Anterior cingulate cortex (tissue), 58 donors: ENCODE data around the gene PMFBP1.

Experiments used
- DNase-seq, 58 donors: peaks; one replicate each; lab custom pipeline; 2025; lab: John Stamatoyannopoulos, UW

PMFBP1 gene, protein sequence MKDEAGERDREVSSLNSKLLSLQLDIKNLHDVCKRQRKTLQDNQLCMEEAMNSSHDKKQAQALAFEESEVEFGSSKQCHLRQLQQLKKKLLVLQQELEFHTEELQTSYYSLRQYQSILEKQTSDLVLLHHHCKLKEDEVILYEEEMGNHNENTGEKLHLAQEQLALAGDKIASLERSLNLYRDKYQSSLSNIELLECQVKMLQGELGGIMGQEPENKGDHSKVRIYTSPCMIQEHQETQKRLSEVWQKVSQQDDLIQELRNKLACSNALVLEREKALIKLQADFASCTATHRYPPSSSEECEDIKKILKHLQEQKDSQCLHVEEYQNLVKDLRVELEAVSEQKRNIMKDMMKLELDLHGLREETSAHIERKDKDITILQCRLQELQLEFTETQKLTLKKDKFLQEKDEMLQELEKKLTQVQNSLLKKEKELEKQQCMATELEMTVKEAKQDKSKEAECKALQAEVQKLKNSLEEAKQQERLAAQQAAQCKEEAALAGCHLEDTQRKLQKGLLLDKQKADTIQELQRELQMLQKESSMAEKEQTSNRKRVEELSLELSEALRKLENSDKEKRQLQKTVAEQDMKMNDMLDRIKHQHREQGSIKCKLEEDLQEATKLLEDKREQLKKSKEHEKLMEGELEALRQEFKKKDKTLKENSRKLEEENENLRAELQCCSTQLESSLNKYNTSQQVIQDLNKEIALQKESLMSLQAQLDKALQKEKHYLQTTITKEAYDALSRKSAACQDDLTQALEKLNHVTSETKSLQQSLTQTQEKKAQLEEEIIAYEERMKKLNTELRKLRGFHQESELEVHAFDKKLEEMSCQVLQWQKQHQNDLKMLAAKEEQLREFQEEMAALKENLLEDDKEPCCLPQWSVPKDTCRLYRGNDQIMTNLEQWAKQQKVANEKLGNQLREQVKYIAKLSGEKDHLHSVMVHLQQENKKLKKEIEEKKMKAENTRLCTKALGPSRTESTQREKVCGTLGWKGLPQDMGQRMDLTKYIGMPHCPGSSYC

DNA sequence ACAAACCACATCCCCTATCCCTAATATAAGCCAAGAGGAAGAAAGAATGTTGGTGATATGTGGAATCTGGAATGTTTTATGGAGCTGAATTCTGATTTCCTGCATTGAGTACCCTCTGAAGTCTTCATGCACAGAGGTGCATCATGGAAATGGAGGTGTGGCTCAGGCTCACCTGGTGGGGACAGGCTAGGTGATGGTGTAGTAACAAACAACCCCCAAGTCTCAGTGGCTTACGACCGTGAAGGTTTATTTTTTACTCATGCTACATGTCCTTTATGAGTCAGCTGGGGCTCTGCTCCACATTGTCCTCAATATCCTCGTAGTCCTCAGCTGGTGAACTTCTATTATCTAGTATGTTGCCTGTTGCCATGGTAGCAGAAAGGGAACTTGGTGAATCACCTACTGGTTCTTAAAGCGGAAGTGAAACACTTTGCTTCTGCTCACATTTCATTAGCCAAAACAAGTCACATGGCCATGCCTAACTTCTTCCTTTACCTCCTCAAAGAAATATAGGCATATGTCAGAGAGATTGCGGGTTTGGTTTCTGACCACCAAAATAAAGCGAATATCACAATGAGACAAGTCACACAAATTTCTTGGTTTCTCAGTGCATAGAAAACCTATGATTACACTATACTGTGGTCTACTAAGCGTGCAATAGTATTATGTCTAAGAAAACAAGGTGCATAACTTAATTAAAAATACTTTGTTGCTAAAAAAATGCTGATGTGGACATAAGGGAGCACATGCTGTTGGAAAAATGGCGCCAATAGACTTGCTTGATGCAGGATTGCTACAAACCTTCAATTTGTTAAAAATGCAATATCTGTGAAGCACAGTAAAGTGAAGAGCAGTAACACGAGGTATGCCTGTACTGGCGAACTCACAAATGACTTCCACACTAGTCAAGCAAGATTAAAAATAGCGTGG is at the start of gene PMFBP1:
PMFBP1 (minus strand) TSS at position 51 of the 930 bp plus-strand sequence. CDS start 947 bp downstream, outside the sequence.
- DNase-seq: peak in 12 of 58 donors; percentile 5 to 44 (median 12)

DNA sequence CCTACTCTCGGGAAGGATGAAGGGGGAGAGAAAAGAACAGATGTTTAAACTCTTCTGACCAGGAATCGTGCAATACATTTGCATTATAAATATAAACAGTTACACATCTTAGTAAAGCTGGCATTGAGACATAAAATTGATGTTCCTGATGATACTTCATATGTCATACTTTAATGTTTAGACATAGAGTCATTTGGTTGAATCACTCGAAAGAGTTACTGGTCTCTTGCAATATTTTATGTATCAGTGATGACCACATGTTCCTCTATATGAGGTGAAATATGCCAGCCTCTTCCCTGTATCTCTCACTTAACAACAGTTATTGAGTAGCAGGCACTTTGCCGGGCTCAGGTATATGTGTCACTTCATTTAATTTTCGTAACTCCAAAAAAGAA is 49.7 kb upstream of the PMFBP1 start:
- DNase-seq: no peak

DNA sequence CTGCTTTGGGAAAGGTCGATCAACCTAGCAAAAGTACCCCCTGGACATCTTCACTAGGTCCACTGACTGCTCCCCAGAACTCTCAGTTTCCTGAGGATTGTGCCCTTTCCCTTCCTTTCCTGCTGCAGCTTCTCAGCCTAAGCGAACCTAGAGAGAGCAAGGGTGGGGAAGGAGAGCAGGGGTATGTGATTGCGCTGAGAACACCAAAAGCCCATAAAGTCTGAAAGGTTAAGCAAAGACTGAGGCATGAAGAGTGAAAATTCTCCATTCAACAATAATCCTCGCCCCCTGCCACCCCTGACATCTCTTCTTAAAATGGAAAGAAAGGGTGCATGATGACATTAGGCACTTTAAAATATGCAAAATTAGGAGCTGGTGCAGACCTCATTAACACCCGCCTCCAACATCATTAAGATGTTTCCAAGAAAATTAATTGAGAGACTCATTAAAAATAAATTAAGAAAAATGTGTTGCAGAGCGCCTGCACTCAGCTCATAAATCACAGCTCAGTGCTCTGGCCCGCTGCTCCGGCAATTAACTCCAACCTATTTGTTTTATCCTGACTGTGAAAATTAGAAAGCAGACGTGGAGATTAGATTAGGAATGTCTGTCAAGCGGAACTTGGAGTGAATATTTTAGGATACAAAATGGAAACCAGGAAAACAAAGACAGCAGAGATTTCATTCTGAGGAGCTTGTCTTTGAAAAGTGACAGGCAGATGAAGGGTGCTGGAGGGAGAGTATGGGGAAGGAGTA is 49.1 kb upstream of the PMFBP1 start:
- DNase-seq: no peak

DNA sequence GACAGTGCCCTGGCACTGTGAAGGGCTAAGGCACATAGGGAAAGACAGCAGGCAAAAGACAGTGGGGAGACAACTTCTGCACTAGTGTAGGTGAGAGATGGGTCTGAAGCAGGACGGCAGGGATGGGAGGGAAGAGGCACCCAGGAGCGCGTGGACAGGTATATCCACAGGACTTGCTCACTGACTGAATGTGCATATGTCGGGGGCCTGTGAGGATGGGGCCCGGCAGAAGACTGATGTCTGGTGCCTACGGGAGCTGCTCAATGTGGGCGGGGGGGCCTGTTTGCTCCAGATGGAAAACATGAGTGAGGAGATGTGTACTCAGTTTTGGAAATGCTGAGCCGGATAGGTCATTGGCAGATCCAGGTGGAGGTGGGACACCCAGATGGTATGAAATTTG is 47.3 kb upstream of the PMFBP1 start:
- no peak for DNase-seq

DNA sequence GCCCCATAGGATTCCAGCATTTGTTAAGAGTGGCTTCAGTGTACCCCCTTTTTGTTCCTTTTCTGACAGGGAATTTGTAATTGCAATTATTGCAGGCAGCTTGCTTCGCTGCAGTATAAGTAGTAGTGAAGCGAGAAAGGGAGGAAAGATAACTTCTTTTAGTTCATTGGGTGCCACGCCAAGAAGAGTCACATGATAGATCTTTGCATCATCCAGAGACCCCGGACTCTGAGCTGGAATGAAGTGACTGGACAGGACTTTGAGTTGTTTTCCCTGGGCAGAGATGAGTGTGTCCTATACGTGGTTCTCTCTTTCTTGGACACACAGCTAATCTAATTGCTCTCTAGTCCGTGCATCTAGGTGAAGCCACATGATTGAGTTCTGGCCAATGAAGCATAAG is 44.8 kb upstream of the PMFBP1 start:
- DNase-seq: no peak

DNA sequence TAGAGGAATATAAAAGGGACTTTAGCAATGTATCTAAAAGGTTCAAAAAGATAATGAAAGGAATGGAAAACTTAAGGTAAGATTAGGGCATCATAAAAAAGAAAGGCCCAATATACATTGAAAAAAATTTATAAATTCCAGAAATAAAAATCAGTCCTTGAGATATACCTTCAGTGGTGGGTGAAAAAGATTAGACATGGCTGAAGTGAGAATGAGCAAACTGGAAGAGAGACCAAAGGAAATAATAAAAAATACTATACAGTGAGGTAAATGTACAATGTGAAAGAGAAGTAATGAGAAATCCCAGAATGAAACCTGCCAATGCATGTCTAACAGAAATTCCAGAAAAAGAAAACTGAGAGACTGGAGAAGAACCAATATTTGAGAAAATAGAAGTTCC is 42.9 kb upstream of the PMFBP1 start:
- DNase-seq: no peak

DNA sequence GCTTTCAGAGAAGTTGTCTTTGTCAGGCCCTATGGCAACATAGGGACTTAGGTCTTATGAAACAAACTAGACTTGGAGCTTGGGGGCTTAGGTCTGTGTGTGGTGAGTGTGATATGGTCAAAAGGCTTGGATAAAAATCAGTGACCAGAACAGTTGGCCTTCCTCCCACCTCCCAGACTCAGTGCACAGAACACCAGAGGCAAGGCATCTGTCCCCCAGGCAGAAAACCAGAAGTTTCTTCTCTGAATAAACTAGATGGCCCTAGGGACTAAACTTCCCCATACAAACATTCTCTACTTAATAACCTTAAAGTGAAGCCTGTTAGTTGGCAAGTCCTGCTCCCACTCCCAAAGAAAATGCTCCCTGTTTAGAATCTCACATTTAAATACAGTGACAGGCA is 39.2 kb upstream of the PMFBP1 start:
- no peak for DNase-seq

DNA sequence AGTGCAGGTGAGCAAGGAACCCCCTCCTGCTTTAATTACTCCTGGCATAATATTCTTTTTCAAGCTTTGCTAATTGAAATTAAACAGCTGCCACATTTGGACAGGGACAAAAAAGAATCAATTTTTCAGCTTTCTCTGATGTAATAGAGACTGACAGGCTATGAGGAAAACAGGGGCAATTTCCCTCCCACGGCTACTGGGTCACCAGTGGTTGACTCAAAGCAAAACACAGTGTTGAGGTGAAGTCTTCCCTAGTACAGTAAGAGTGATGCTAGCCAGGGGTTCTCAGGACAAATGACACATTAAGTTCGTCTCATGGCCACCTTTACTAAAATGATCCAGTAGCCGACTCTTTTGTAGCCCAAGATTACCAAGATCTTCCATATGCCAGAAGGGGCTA is 38.6 kb upstream of the PMFBP1 start:
- no peak for DNase-seq

DNA sequence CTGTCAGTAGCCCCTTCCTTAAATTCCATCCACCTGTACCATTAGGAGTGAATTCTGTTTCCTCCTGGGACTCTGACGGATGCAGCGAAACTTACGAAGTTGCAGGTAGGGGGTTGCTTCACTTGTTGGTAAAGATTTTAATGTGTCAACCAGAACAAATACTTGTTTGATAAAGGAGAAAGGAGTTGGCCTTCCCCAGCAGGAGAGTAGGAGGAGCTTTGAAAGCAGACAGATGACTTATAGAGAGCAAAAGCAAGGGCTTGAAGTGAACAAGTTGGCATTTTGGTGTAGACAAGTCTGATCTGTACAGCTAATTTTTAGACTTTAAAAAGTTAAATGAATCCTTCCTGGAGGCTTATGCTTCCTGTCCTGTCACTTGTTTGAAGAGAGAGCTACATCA is 38.1 kb upstream of the PMFBP1 start:
- DNase-seq: no peak

DNA sequence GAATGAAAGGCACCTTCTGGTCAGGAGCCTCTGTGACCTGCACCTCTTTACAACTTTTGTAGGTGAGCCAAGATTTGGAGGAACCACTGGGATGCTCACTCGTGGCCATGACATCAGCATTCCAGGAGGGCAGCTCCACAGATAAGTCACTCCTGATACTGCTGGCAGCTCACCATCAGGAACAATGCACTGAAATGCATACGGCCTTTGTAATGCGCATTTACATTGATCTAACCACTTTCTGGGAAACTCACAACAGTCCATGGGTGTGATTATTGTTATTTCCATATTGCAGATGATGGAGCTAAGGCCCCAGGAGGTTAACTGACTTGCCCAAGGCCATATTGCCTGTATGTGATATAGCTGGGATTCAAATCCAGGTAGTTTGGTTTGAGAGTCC is 34.3 kb upstream of the PMFBP1 start:
- DNase-seq: no peak

DNA sequence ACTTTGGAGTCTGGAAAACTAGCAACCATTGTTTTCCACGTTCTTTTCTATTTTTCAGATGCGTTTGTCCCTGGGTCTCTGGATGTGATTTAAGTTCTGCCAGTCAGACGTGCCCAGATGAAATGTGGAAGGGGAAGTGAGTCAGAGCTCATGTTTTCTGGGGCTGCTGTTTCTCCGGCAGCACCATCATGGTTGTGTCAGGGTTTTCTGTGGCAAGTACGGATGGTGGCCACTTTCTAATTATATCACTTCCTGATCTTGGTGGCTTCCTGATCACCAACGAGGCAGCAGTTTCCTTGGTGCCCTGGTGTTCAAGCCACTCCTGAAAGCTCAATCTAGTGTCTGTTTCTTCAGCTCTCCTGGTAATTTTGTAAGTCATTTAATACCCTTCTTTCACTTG is 31.4 kb upstream of the PMFBP1 start:
- DNase-seq: peak in 15 of 58 donors; percentile 1 to 42 (median 19)

DNA sequence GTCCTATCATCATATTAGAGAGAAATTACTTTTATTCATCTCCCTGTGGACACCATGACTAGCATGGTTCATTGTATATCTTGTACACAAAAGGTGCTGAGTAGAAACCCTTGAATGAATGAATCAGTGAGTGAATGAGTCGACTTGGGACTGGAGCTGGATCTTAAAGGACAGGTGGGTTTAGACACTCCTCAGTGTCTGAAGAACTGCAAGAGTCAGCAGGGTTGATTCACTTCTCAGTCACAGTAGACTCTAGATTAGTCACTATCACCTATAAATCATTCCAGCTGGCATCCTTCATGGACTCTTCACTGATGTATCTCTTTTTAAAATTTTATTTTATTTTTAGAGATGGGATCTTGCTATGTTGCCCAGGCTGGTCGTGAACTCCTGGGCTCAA is 30.1 kb upstream of the PMFBP1 start:
- no peak for DNase-seq

DNA sequence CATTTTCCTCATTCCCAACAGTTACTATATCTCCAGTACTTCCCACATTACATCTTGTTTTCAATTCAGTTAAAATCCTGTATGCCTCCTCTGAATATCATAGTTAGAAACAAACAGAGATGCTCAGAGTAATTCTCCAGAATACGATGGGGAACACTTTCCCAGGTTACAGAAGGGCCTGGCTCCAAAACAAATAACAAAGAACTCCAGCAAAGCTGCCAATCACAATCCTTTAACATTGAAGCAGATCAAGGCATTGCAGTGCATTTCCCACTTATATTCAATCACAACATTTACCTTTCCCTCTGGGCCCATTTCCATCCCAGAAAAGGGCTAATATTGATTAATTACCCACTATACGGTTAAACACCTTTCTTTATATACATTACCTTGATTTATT is 29.4 kb upstream of the PMFBP1 start:
- no peak for DNase-seq

DNA sequence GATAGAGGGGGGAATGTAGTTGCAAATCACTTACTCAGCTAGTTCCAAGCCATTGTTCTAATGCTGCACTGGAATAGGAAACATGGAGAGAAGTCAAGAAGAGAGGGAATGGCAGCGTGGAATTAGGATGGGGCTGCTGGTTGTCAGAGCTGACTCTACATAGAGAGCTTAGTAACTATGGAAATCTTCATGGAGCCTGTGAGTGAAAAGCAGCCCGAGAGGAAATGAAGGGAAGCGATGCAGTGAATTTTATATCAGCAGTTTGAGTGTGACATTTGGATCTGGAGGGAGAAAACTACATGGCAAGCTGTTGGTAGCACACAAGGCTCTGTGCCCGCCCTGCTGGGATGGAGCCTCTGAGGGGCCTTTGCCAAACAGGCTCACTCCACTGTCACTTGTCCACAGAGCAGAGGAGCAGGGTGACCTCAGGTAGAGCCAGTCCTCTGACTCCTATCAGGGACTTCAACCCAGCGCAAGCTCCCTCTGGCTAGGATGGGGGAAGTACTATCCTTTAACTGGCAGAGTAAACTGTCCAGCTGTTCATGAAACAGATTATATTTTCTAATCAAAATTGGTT is 27.9 kb upstream of the PMFBP1 start:
- DNase-seq: peak in 6 of 58 donors; percentile 8 to 45 (median 18)

DNA sequence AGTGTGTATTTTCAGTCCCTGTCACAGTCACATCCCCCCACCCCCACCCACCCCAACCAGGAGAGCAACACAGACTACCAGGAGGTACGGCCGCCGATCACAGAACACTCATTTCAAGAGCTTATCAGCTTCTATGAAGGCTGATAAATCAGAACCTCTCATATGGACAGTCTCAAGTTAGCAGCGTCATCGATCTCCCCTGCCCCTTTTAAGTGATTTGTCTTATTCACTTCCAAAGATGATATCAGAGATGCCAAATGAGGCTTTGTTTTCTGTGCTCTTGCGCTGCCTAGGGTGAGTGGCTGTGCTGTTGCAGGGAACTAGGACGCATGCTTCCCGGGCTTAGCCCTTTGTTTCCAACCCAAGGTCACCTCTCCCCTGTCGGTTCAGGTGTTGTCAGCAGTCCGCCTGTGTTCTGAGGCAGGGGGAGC is 26.8 kb upstream of the PMFBP1 start:
- DNase-seq: peak in 2 of 58 donors; percentile 10 to 26

DNA sequence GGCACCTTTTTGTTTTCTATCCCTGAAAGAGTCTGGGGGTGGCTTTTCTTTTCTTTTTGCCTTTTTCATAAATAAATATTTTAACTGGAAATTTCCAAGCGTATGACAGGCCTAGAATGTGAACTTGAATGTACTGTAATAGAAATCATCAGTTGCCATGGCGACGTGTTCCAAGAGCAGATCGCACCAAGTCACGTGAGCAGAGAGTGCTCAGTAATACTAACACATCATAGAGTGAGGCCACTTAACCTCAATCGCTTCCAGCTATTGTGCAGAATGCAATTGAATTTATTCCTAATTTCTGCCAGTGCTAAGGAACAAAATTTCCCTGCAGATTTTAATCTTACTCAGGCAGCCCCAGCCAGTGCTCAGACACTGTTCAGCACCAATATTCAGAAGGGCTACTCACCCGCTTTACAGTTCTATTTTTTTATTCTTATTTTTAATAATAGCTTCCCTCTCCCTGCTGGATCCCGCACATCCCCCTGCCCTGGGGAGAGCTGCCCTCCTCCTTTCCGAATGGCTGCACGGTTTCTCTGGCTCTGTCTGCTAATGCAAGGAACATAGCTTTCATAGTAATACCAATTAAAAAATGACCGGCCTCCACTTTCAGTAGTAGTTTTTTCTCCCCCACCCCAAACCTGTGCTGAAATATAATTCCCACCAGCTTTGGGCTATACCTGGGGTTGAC is 26.2 kb upstream of the PMFBP1 start:
- DNase-seq: peak in 49 of 58 donors; percentile 17 to 86 (median 57)

DNA sequence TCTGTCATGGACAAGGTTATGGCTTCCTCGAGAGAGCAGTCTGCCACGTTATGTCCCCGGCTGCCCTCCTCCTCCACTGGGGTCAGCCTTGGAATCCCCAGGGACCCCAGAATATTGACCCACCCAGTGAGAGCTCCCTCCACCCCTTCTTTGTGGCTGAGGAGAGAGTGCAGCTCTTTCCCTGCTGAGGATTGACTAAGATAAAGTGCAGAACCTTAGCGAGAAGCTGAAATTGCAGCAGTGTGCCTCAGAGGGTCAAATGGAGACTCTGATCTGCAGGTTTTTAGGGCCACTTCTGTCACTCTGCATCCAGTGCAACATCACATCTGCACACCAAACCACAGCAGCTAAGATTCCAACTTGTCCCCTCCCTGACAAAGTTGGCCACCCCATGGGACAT is 25.6 kb upstream of the PMFBP1 start:
- DNase-seq: peak in 2 of 58 donors; percentile 32 to 41

DNA sequence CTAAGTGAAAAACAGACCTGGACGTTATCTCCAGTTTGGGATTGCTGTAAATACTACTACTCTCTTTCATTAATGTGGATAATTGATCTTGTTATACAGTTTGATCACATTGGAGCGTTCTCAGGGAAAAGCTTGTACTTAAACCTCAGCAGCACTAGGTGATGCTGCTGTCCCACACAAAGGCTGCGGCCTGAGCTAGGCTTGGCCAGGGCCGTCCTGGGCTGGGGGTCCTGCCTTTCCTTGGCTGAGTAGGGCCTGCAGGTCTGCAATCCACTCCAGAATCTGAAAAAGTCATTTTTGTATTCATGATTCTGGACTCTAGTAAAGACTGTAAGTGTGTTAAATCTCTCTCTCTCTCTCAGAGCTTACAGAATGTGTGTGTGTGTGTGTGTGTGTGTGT is 23.7 kb upstream of the PMFBP1 start:
- no peak for DNase-seq
